Measurements from ENCODE around the gene MSX1.
"Not testable (repeated sequence)": the region's sequence is repeated elsewhere in the genome, so short reads cannot be mapped to it uniquely, and the experiment has no call there.

Gene MSX1

DNA sequence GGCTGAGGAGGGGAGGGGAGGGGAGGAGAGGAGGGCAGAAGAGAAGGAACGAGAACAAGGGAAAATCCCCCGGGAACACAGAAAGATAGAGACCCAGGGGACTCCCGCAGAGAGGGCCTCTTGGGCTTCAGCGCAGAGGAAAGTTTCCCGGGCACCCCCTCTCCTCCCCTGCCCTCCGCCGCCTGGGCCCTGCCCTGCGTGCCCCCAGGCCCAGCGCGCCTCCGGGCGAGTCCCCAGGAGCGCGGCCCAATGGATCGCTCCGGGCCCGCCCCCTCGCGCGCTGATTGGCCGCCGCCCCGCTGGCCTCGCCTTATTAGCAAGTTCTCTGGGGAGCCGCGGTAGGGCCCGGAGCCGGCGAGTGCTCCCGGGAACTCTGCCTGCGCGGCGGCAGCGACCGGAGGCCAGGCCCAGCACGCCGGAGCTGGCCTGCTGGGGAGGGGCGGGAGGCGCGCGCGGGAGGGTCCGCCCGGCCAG is at the start of gene MSX1:
MSX1 (plus strand) TSS at position 341 of the 474 bp plus-strand sequence. CDS start 235 bp downstream, outside the sequence.
- DNase-seq, result peak; percentile 50 to 73

DNA sequence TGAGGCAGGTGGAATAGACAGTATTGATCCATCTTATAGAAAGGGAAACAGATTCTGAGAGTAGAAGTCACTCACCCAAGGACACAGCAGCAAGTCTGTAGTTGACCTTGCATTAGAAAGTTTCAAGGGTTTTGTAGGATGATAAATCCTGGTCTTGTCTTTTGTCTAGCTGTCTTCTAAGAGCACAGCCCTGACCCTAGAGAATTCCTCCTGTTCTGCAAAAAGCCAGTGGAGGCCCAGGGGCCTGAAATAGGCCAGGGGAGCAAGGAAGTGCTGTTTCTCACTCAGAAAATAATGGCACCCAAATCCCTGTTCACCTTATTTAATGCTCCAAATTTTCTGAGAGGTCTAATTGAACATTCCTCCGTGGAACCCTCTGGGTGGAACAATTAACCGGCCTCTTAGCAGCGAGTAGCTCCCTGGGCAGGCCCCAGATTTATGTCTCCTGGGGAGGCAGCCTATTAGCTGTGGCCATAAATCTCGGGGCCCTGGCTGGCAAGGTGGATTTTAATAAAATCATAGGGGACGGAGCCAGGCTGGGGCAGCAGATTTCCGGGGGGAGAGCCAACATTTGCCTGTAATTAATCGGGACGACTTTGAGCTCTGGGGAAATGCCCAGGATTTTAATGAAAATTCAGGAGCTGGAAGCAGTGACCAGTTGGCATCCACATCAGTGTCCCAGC is 49.2 kb upstream of the MSX1 start:
- no peak for DNase-seq

DNA sequence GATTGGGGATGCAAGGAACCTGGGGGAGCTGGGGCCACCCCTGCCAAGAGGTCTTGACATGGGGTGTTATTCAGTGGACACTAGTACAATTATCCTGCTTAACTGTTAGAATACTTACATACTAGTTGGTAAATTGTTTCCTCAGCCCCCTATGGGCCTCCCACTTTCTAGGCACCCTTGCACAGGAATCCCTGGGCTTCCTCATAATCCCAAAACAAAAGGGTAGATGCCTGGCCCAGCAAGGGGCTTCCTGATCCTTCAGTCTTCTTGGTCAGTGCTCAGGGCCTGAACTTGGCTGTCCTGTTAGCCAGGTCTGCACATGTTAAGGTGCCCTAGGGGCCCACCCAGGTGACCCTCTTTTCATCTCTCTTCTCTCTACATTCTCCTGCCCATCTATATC is 48.7 kb upstream of the MSX1 start:
- DNase-seq, result no peak

DNA sequence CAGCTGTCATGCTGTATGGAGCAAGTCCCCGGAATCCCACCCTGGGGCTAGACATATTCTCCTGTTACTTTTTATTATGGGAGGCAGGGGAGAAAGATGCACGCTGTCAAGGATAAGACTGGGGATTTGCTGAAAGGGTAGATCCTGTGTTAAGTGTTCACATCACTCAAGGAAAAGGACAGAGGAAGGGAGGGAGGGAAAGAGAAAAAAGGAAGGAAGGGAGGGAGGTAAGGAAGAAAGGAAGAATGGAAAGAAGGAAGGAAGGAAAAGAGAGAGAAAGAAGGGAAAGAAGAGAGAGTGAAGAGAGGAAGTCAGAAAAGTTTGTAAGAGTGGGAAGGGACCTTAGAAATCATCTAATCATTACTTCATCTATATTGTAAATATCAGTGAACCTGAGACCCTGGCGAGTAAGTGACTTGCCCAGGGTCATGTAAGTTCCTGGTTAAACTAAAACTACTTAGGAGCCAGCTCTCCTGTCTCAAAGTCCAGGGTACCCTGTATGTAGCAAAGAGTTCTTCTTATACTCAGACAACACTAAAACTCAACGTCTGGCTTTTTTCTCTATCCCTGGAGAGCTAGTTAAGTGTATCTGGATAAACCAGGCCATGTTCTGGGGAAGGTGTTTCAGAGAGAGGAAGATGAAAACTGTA is 47.2 kb upstream of the MSX1 start:
- DNase-seq, result no peak

DNA sequence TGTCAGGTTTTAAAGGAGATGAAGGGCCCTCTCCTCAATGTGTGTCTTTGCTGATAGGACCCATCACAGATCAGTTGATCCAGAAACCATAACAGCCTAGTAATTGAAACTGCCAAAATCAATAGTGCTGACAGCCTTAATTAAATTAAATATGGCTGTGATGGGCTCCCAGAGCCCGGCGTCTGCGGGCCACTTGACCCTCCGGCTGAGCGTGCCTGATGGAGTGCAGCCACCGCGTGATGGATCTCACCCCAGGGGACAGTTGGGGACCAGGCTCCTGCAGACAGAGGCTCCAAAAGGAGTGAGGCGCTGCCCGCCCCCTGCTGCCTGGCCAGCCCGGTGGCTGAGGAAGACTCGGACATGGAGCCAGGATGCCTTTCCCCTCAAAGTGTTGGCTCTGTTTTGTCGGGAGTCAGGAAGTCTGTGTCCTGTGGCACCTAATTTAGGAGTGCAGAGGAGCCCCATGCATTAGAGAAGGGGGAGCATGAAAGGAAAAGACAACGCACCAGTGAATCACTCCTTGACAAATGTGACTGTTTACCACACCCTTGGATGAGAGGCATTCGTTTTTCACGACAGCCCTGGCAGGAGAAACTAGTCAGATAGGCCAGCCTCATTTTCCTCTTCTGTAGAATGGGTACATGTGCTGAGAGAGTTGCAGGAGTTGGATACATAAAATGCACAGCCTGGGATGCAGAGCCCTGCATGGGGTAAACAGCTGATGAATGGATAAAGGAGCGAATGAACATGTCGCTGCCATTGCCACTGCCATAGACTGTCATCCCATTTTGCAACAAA is 40.9 kb upstream of the MSX1 start:
- no peak for DNase-seq

DNA sequence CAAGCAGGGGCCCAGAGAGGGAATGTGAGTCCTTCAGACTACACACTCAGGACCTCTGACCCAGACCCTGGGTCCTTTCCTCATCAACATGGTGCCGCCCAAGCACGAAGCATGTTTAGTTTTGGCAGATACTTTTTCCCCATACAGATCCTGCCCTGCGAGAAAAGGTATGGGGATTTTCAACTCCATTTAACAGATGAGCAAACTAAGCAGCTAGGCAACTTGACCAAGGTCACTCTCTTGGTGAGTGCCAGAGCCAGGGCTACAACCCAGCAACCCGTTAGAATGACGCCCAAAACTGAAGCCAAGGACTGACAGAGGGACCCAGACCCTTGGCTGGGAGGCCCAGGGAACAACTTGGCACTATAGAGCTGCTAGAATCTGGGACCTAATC is 40.3 kb upstream of the MSX1 start:
- no peak for DNase-seq

DNA sequence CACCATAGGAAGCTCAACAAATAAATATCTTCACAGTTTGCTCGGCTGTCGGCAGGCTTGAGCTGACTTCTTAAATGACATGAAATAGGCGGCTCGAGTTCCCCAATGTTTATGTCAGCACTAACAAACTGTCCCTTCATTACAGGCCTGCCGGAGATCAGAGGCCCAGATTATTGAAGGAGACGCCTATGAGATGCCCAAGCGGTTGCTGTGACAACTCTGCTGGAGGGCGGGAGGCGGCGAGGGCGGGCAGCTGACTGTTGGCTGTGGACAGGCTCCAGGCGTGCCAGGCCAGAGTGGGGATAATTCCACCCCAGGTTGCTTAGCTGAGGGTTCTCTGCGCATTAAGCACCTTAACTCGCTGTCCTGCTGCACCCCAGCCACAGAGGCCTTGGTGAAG is 39.2 kb upstream of the MSX1 start:
- no peak for DNase-seq

DNA sequence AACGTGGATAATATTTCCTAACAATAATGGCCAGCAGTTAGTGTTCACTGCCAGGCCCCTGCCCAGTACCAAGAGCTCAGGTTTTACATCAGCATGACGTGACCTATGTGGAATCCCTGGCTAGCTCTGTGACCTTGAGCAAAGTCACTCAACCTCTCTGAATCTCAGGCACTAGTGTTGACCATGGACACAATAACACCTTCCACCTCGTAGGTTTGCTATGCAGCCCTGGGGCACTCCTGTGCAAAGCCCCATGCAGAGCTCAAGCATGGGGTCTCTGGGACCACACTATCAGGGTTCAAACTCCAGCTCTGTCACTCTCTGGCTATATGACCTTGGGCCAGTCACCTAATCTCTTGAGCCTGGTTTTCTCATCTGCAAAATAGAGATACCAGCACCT is 38.7 kb upstream of the MSX1 start:
- DNase-seq, result no peak

DNA sequence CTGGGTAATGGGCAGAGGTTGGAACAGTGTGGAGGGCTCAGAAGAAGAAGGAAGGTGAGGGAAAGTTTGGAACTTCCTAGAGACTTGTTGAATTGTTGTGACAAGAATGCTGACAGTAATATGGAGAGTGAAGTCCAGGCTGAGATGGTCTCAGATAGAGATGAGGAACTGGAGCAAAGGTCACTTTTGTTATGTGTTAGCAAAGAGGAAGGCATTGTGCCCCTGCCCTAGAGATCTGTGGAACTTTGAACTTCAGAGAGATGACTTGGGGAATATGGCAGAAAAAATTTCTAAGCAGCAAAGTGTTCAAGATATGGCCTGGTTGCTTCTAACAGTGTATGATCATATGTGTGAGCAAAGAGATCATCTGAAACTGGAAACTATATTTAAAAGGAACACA is 37.9 kb upstream of the MSX1 start:
- DNase-seq, result no peak

DNA sequence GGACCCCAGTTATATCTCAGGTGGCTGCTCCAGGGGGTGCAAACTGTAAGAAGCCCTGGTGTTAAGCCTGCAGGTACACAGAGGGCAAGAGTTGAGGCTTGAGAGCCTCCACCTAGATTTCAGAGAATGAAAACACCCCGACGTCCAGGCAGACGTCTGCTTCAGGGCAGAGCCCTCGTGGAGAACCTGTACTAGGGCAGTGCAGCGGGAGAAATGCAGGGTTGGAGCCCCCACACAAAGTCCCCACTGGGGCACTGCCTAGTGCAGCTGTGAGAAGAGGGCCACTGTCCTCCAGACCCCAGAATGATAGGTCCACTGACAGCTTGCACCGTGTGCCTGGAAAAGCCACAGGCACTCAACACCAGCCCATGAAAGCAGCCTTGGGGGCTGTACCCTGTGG is 37.2 kb upstream of the MSX1 start:
- not testable (repeated sequence) for DNase-seq

DNA sequence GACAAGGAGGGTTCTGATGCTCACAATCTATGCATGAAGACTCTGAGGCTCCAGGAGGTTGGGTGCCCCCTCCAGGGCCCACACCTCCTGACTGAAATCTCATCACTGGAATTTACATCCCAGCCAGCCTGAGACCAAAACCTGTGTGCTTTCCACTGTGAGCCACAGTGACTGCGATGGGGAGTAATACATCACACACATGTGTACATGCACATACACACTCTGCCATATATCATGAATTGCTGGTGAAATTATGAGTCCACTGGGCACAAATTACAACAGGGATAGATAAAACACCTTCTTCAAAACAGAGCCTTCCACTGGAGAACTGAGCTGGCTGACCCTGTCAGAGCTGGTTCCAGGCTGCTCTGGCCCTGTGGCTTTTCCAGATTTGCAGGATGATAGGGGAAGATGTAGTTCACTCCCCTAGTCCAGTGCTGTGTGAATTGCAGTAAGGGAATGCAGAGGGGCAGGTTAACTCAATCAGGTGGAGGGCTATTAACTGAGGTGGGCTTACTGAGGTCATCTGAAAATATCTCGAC is 35.8 kb upstream of the MSX1 start:
- no peak for DNase-seq

DNA sequence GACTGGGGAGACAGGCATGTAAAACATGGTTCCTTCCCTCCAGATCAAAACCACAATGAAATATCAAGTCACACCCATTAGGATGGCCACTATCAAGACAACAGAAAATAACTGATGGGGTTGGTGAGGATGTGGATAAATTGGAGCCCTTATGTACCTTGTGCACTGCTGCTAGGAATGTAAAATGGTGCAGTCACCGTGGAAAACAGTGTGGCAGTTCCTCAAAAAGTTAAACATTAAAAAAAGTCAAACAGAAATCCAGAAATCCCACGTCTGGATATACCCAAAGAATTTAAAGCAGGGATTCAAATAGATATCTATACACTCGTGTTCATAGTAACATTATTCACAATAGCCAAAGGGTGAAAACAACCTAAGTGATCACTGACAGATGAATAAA is 35.2 kb upstream of the MSX1 start:
- DNase-seq, result no peak

DNA sequence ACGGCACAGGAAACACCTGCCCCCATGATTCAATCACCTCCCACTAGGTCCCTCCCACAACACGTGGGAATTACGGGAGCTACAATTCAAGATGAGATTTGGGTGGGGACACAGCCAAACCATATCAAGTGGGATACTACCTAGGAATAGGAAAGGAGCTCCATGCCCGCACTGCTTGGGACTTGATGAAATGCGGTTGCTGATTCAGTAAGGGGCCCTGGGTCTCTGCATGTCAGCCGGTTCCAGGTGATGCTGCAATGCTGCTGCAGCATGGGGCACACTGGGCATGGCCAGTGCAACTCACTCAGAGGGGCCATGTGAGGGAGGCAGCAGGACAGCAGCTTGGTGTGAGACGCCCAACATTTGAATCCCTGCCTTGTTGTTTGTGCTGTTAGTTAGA is 34.0 kb upstream of the MSX1 start:
- no peak for DNase-seq

DNA sequence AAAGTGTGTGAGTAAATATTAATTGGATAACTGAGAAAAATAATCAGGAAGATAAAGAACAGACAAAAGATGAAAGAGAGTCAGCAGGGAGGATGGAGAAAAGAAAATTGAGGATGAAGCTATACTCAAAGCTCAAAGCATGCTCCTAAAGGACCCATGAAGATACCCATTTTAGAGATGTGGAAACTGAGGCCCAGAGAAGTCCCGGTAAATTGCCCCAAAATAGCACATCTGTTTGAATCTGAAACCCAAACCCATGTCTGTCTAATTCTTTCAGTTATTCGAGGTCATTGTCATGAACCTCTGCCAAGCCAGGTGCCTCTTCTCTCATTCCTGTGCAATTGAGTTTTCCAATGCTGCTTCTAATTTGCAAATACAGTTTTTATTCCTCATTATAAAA is 29.6 kb upstream of the MSX1 start:
- DNase-seq, result no peak

DNA sequence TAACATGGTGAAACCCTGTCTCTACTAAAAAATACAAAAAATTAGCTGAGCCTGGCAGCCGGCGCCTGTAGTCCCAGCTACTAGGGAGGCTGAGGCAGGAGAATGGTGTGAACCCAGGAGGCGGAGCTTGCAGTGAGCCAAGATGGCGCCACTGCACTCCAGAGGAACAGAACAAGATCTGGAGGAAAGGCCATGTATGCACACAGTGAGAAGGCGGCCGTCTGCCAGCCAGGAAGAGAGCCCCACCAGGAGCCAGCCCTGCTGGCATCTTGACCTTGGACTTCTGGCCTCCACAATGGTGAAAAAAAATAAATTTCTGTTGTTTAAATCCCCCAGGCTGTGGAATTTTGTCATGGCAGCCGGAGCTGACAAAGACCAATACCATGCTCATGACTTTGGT is 28.2 kb upstream of the MSX1 start:
- DNase-seq, result no peak

DNA sequence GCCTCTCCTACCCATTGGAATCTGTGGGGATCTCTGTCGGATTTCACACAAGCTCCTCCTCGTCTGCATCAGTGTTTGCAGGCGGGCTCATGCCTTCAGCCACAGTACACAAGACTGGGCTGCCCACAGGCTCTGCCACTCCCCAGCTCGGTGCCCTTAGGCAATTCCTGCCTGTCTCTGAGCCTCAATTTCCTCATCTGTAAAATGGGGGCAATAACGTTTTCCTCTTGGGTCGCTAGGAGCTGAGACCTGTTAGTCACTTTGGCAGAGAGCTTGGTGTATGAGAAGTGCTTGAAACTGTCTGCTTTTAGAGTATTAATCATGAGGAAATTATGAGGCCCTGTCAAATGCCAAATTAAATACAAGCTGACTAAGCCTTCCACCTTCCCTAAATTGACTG is 27.6 kb upstream of the MSX1 start:
- no peak for DNase-seq

DNA sequence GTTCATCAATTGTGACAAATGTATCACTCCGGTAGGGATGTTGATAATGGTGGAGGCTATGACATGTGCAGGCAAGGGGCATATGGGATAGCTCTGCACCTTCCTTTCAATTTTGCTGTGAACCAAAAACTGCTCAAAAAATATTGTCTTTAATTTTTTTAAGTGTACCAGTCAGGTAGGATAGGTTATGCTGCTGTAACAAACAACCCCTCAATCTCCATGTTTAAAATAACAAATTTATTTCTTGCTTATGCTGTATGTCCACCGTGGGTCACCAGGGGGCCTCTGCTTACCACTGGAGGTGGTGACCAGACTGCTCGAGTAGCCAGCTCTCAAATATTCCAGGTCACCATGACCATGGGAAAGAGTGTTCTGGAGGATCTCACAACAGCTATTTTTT is 23.4 kb upstream of the MSX1 start:
- no peak for DNase-seq

DNA sequence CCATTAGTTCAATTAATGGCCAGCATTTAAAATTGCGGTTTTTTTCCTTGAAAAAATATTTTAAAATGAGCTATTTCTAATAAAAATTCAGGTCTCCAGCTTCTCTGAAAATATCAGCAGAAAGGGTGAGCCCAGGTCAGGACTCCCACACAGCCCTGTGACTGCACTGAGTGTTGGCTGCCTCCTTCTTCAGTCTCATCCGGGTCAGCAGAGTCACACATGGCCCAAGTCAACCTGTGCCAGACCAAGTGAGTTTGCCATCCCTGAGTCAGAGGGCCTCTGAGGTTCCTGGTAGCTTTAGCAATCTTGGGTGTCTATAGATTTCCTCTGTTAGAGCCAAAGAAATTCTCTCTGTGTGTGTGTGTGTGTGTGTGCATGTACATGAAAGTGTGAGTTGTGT is 22.1 kb upstream of the MSX1 start:
- DNase-seq, result no peak

DNA sequence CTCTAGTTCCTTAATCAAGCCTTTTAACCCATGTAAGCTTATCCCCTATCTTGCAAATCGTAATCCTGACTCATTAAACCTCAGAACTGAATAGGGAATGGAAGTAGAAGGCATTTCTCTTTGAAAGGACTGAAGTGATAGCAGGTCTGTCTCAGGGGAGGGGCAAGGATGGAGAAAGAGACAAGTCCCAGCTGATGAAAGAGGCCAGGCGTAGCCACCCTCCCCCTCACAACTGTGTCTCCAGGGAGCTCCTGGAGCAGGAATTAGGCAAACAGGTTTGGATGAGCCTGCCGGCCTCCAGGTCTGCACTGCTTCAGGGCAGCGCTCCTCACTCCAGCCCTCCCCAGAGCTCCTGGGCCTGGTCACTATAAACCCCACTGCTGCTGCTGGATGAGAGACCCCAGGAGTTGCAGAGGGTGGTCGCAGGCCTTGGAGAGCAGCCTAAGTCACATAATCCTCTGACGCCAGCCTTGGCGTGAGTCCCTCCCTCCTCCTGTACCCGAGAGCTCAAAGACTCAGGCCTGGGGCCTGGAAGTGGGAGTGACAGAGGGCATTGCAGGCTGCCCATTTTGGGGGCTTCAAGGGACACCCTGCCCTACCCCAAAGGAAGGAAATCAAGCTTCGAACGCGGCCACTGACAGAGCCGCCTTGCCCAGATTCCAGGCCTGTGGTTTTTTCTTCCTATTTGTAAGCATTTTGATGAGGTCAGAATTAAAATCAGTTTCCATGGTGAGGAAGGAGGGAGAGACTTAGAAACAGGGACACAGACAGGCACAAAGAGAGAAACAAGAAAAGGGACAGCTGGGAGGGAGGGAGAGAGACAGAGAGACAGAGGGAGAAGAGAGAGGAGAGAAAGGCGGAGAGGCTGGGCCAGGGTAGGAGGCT is 21.2 kb upstream of the MSX1 start:
- no peak for DNase-seq

DNA sequence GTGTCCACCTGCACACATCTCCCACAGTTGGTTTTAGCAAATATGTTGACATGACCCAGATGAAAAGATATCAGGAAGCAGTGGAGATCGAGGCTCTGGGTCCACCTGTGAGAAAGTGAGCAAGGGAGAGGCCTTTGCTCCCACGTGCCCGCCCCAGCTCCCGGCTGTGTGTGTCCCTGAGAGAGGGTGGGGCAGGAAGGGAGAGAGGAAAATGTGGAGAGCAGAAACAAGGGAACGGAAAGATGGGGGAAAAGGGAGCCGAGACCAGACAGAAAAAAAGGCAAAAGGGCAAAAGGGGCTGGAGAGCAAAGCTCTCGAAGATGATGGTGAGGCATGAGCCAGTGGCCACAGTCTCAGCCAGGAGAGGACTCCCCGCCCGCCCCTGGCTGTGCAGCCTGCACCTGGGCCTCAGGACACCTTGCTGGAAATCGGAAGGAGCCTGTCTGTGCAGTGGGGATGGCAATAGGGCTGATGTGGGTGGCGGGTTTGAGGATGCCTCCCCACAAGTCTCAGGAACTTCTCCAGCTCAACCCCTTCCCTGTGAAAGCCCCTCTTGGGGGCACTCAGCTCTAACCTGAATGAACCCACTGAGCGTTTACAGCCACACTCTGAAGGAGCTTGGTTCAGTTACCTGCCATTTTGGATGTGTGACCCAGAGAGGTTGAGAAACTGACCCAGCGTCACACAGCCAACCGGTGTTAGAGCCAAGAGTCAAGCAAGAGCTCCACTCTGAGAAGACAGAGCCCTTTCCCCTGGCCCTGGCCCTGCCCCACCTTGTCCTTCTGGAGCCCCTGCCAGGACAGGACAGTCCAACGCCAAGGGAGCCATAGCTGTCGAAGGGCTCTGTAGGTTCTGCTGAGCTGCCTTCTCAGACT is 20.3 kb upstream of the MSX1 start:
- DNase-seq, result no peak

DNA sequence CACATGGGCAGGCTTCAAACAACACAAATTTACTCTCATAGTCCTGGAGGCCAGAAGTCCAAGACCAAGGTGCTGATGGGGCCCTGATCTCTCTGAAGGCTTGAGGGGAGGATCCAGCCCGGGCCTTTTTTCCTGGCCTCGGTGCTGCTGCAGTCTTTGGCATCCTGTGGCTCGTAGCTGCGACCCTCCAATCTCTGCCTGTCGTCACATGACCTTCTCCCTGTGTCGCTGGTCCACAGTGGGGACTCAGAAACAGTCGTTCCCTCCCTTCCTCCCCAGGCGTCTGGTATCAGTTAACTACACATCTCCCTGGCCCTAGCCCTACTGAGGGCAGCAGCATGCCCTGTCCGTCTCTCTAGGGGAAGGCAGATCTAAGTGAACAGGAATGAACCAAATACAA is 19.1 kb upstream of the MSX1 start:
- no peak for DNase-seq

DNA sequence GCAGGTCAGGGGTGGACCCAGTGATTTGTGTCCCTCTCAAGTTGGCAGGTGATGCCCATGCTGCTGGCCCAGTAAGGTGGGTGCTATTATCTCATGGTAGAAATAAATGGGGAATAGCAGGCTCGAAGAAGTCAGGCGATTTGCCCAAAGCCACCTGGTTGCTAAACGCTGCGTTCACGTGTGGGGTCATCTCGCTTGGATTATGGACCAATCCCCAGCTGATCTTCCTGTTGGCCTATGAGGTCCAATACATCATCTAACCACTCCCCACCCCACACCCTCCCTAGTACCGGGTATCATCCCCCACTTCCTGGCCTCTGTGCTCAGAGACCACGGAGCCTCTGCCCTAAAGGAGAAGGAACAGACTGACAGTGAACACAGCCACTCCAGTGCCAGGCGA is 18.3 kb upstream of the MSX1 start:
- DNase-seq, result no peak

Measured in stimulated activated CD4-positive, alpha-beta T cell treated with anti-CD3 and anti-CD28 coated beads, Interleukin-2, amount 100 ng/mL, for 24 hours (primary cell).